CD4-positive, alpha-beta T cell treated with Interleukin-15 for 4 hours (primary cell): ENCODE results near the gene RTKN.

Experiments used
- DNase-seq: peaks from one replicate; pipeline ENCODE4 v3.0.0-alpha.2; 2020; ENCODE audit warnings: low spot score

Gene RTKN

DNA sequence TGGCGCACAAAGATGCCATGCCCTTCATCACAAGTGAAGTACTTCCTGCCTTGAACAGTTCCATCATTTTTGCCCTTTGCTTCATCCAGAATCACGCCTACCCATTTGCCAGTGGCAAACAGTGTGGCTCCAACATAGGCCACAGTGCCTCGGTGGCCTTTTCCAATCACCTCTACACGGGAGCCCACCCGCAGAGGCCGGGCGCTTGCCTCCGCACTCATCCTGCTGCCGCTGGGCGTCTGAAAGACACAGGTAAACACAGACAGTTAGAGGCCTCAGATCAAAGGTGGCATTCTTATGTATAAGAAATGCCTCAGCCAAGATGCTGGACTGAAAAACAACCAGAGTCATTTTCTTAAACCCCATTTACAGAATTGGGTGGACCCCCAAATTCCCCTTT, 63.7 kb downstream of the RTKN start:
- no peak for DNase-seq

DNA sequence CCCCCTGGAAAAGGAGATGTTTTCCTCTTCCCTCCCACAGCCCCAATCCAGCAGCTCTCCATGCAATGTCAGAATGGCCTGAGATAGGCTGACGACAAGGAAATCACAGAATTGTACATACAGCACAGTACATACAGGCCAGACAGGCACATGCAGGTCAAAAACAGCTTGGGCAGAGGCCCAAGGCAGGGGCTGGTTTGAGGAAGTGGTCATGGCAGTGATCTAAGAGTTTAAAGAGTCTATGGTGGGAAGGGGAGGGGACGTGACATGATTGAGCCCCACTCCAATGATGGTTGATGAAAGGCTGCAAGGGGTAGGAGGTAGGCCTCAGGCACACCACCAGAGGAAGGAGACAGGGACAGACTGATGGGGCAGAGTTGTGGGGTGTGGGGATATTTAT, 65.9 kb downstream of the RTKN start:
- no peak for DNase-seq
